ENCODE measurements around the gene APOL1.
"Not testable (repeated sequence)": the region's sequence is repeated elsewhere in the genome, so short reads cannot be mapped to it uniquely, and the experiment has no call there.

The APOL1 gene

GRCh38 chr22:36258701-36259614 lies 6.0 kb downstream of the APOL1 start:
- no peak for DNase-seq
- Histone ChIP-seq H3K27ac (no peak overlapping the region), H3K4me3 (ENCODE audit: low read depth, low read length) (no peak overlapping the region), H3K27me3 (replicated peaks) (no peaks in the 10 kb centered on the region), H3K36me3 (replicated peaks) (no peaks in the 10 kb centered on the region)
- in situ Hi-C loops (cut with HindIII; ENCODE audit: low pct_ligation_motif_present, low sequenced_read_pairs), result loop anchor here (25.0 kb wide), 1 partner anchor 97 kb away; the partner anchor contains the start of gene APOL3
- no peak for TF ChIP-seq CTCF (IDR thresholded peaks at IDR 0.05; ENCODE audit: low read depth, low read length, missing control alignments)

GRCh38 chr22:36259615-36260300 lies 6.8 kb downstream of the APOL1 start:
- DNase-seq, result no peak
- H3K36me3 ChIP-seq (replicated peaks), result no peaks in the 10 kb centered on the region
- no peak overlapping the region for H3K27ac ChIP-seq
- no peaks in the 10 kb centered on the region for H3K27me3 ChIP-seq (replicated peaks)
- no peak overlapping the region for H3K4me3 ChIP-seq (ENCODE audit: low read depth, low read length)
- in situ Hi-C loops (cut with HindIII; ENCODE audit: low pct_ligation_motif_present, low sequenced_read_pairs), result loop anchor here (25.0 kb wide), 1 partner anchor 97 kb away; the partner anchor contains the start of gene APOL3
- no peak for TF ChIP-seq CTCF (IDR thresholded peaks at IDR 0.05; ENCODE audit: low read depth, low read length, missing control alignments)

GRCh38 chr22:36261675-36262074 lies 8.7 kb downstream of the APOL1 start:
- not testable (repeated sequence) for H3K27ac ChIP-seq; H3K36me3 ChIP-seq (replicated peaks); H3K27me3 ChIP-seq (replicated peaks); H3K4me3 ChIP-seq (ENCODE audit: low read depth, low read length); DNase-seq
- in situ Hi-C loops (cut with HindIII; ENCODE audit: low pct_ligation_motif_present, low sequenced_read_pairs), result loop anchor here (25.0 kb wide), 1 partner anchor 99 kb away; the partner anchor contains the start of gene APOL3

GRCh38 chr22:36262307-36262706 lies 9.4 kb downstream of the APOL1 start:
- H3K27ac ChIP-seq; H3K27me3 ChIP-seq (replicated peaks); H3K4me3 ChIP-seq (ENCODE audit: low read depth, low read length); DNase-seq; H3K36me3 ChIP-seq (replicated peaks): not testable (repeated sequence)
- in situ Hi-C loops (cut with HindIII; ENCODE audit: low pct_ligation_motif_present, low sequenced_read_pairs), result loop anchor here (25.0 kb wide), 1 partner anchor 100 kb away; the partner anchor contains the start of gene APOL3

GRCh38 chr22:36263216-36263673 lies 10.3 kb downstream of the APOL1 start:
- H3K4me3 ChIP-seq (ENCODE audit: low read depth, low read length); H3K27ac ChIP-seq; H3K36me3 ChIP-seq (replicated peaks); H3K27me3 ChIP-seq (replicated peaks); DNase-seq: not testable (repeated sequence)
- in situ Hi-C loops (cut with HindIII; ENCODE audit: low pct_ligation_motif_present, low sequenced_read_pairs), result loop anchor here (25.0 kb wide), 1 partner anchor 101 kb away; the partner anchor contains the start of gene APOL3

GRCh38 chr22:36263886-36264664 lies 11.1 kb downstream of the APOL1 start:
- in situ Hi-C loops (cut with HindIII; ENCODE audit: low pct_ligation_motif_present, low sequenced_read_pairs), result loop anchor here (25.0 kb wide), 1 partner anchor 102 kb away; the partner anchor contains the start of gene APOL3
- H3K4me3 ChIP-seq (ENCODE audit: low read depth, low read length); H3K27ac ChIP-seq; H3K27me3 ChIP-seq (replicated peaks); H3K36me3 ChIP-seq (replicated peaks); DNase-seq: not testable (repeated sequence)

- no peak for TF ChIP-seq CTCF (IDR thresholded peaks at IDR 0.05; ENCODE audit: low read depth, low read length, missing control alignments)
- no peak overlapping the region for H3K27ac ChIP-seq
- no peaks in the 10 kb centered on the region for H3K27me3 ChIP-seq (replicated peaks)
- no peaks in the 10 kb centered on the region for H3K36me3 ChIP-seq (replicated peaks)
- H3K4me3 ChIP-seq (ENCODE audit: low read depth, low read length), result no peak overlapping the region
- DNase-seq, result no peak
- in situ Hi-C loops (cut with HindIII; ENCODE audit: low pct_ligation_motif_present, low sequenced_read_pairs), result loop anchor here (25.0 kb wide), 1 partner anchor 105 kb away; the partner anchor contains the start of gene APOL3
Measured at GRCh38 chr22:36267058-36267457, 14.1 kb downstream of the APOL1 start.

Measured in brain microvascular endothelial cell (primary cell).